Mucosa of descending colon (tissue), 3 donors: ENCODE measurements around the gene CSDE1. TPM values are rescaled to one million over a fixed set of nuclear protein-coding genes. Genes with fewer than 3 reads are reported as not detected.
"Not testable (repeated sequence)": the region's sequence is repeated elsewhere in the genome, so short reads cannot be mapped to it uniquely, and the experiment has no call there.

Experiments
- ATAC-seq: fragments of 200-7000 bp; cut with Tn5 transposase; one replicate; pipeline ENCODE4 v1.9.1; 2020; ENCODE audit warnings: mild to moderate bottlenecking, moderate library complexity
- DNase-seq, 3 donors: peaks; one replicate each; pipeline ENCODE4 v3.0.0-alpha.2; 2020
- H3K36me3 ChIP-seq: fragments of 200-600 bp; one replicate; pipeline ENCODE4 v1.8.0; 2021; ENCODE audit warnings: low read depth, mild to moderate bottlenecking
- H3K4me1 ChIP-seq: fragments of 200-600 bp; one replicate; pipeline ENCODE4 v1.8.0; 2021; ENCODE audit warnings: low read depth, mild to moderate bottlenecking
- H3K4me3 ChIP-seq: fragments of 200-600 bp; one replicate; pipeline ENCODE4 v1.8.0; 2021; ENCODE audit warnings: mild to moderate bottlenecking
- H3K9me3 ChIP-seq: fragments of 200-600 bp; one replicate; pipeline ENCODE4 v1.8.0; 2021; ENCODE audit warnings: mild to moderate bottlenecking
- intact Hi-C, 2 donors: fragments of 100-400 bp; cut with DNase I in 1 of 2; cut with micrococcal nuclease in 1 of 2; formaldehyde crosslinking; loops; one replicate each; pipeline versions ENCODE4 v1.11.0 to v1.11.1; 2022; cut with DNase I, micrococcal nuclease
- long read RNA-seq, 2 donors: library from polyadenylated mRNA; unstranded; transcript quantifications; one replicate each; pipeline ENCODE4 v2.0.0, GENCODE V29; 2019 to 2021
- total RNA-seq, 3 donors: library from RNA; stranded (reverse); fragmentation: NEBNext Ultra II Directional in 2 of 3; extraction: Animal tissue kit (Norgen Biotek cat#: 25700) in 2 of 3; gene quantifications; one replicate each; pipeline versions ENCODE4 v1.2.1 to v1.2.4, GENCODE V29; 2021 to 2023
- TF ChIP-seq, protein P1 (sequence below): fragments of 200-600 bp; IDR thresholded peaks from one replicate; pipeline ENCODE4 v1.8.0; 2022; ENCODE audit warnings: antibody characterized with exemption, mild to moderate bottlenecking
- donor health status: DM: no; HTN: no; CAD: no; lungs with moderate emphysema.
- donor health status: DM: no; HTN: no; CAD: no.
- donor health status: DM: no; HTN: yes; CAD: no.

CSDE1 gene
- 100 to 1,000 TPM; 429 to 934 (median 439) TPM for total RNA-seq
- long read RNA-seq, donor 1, full-length matches to known transcripts: 507 of 597 reads
- long read RNA-seq, donor 1, partial matches to known transcripts: 62 of 597 reads
- long read RNA-seq, donor 1, other reads (novel, unspliced or antisense): 28 of 597 reads
- long read RNA-seq, donor 2, full-length matches to known transcripts: 82 of 111 reads
- long read RNA-seq, donor 2, partial matches to known transcripts: 19 of 111 reads
- long read RNA-seq, donor 2, other reads (novel, unspliced or antisense): 10 of 111 reads

- intact Hi-C loops: no loop called here
- Histone ChIP-seq H3K36me3 (no peaks in the 10 kb centered on the region), H3K4me3 (peak within 1 kb of the TSS; percentile 99), H3K9me3 (no peaks in the 10 kb centered on the region), H3K4me1 (peaks cover 42% of the 10 kb centered on the region)
- DNase-seq (peak; percentile 98 to 99 (median 98)), ATAC-seq (peak; percentile 95)
- TF ChIP-seq, protein P1, sequence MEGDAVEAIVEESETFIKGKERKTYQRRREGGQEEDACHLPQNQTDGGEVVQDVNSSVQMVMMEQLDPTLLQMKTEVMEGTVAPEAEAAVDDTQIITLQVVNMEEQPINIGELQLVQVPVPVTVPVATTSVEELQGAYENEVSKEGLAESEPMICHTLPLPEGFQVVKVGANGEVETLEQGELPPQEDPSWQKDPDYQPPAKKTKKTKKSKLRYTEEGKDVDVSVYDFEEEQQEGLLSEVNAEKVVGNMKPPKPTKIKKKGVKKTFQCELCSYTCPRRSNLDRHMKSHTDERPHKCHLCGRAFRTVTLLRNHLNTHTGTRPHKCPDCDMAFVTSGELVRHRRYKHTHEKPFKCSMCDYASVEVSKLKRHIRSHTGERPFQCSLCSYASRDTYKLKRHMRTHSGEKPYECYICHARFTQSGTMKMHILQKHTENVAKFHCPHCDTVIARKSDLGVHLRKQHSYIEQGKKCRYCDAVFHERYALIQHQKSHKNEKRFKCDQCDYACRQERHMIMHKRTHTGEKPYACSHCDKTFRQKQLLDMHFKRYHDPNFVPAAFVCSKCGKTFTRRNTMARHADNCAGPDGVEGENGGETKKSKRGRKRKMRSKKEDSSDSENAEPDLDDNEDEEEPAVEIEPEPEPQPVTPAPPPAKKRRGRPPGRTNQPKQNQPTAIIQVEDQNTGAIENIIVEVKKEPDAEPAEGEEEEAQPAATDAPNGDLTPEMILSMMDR: no peak
Observed at GRCh38 chr1:114757455-114758255, at the start of gene CSDE1. TSS of gene CSDE1 (minus strand) at chr1:114757984. CDS start at chr1:114739890, 18,094 bp downstream.

DNA sequence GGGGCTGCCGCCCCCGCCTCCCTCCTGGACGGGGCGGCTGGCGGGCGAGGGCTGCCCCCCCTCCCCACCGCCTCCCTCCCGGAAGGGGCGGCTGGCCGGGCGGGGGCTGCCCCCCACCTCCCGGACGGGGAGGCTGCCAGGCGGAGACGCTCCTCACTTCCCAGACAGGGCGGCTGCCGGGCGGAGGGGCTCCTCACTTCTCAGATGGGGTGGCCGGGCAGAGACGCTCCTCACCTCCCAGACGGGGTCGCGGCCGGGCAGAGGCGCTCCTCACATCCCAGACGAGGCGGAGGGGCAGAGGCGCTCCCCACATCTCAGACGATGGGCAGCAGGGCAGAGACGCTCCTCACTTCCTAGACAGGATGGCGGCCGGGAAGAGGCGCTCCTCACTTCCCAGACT lies 46.7 kb upstream of the CSDE1 start:
- H3K4me1 ChIP-seq, DNase-seq, H3K4me3 ChIP-seq, H3K9me3 ChIP-seq, ATAC-seq, H3K36me3 ChIP-seq, intact Hi-C loops: not testable (repeated sequence)

- no peak for ATAC-seq
- TF ChIP-seq, protein P1: no peak
- H3K4me1 ChIP-seq: no peaks in the 10 kb centered on the region
- H3K9me3 ChIP-seq: no peaks in the 10 kb centered on the region
- DNase-seq: no peak
- no peak overlapping the region for H3K4me3 ChIP-seq
- H3K36me3 ChIP-seq: no peaks in the 10 kb centered on the region
- intact Hi-C loops: no loop called here
Observed at GRCh38 chr1:114803001-114803400, 45.2 kb upstream of the CSDE1 start.

DNA sequence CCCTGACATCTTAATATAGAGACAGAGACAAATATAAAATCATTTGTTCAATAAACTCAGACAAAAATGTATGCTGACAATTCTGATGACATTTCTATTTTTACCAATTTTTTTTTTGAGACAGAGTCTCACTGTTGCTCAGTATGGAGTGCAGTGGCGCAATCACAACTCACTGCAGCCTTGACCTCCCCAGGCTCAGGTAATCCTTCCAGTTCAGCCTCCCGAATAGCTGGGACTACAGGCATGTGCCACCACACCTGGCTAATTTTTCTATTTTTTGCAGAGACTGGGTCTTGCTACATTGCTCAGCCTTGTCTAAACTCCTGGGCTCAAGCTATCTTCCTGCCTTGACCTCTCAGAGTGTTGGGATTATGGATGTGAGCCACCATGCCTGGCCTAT lies 36.3 kb upstream of the CSDE1 start:
- H3K4me1 ChIP-seq: no peaks in the 10 kb centered on the region
- H3K9me3 ChIP-seq: no peaks in the 10 kb centered on the region
- DNase-seq: no peak
- intact Hi-C loops: no loop called here
- no peak for ATAC-seq
- no peaks in the 10 kb centered on the region for H3K36me3 ChIP-seq
- TF ChIP-seq, protein P1: no peak
- H3K4me3 ChIP-seq: no peak overlapping the region

GRCh38 chr1:114790581-114790980 lies 32.8 kb upstream of the CSDE1 start:
- DNase-seq, H3K4me3 ChIP-seq, ATAC-seq, H3K4me1 ChIP-seq, H3K36me3 ChIP-seq, intact Hi-C loops, H3K9me3 ChIP-seq: not testable (repeated sequence)

GRCh38 chr1:114786440-114786839 lies 28.7 kb upstream of the CSDE1 start:
- H3K4me3 ChIP-seq, H3K36me3 ChIP-seq, DNase-seq, H3K4me1 ChIP-seq, H3K9me3 ChIP-seq, intact Hi-C loops, ATAC-seq: not testable (repeated sequence)

GRCh38 chr1:114782476-114782875 lies 24.7 kb upstream of the CSDE1 start:
- no peaks in the 10 kb centered on the region for H3K36me3 ChIP-seq
- H3K9me3 ChIP-seq: peaks cover 2% of the 10 kb centered on the region
- DNase-seq (no peak), ATAC-seq (no peak)
- TF ChIP-seq, protein P1: no peak
- intact Hi-C loops: no loop called here
- no peaks in the 10 kb centered on the region for H3K4me1 ChIP-seq
- no peak overlapping the region for H3K4me3 ChIP-seq
